HFFc6 (cell line): ENCODE measurements around the gene PDPK1. TPM values are rescaled to one million over a fixed set of nuclear protein-coding genes. Genes with fewer than 3 reads are reported as not detected.

Experiments used
- DNase-seq: peaks from one replicate; pipeline ENCODE4 v3.0.0-alpha.2; 2018
- H3K27ac Mint-ChIP-seq: 2 replicates; pipeline ENCODE4 v1.8.0; 2020; ENCODE audit warnings: mild to moderate bottlenecking, mixed read lengths
- H3K27me3 Mint-ChIP-seq: 2 replicates; pipeline ENCODE4 v1.8.0; 2021; ENCODE audit warnings: mild to moderate bottlenecking, moderate library complexity, mixed read lengths; ENCODE audit not compliant: insufficient read depth
- H3K36me3 Mint-ChIP-seq: 2 replicates; pipeline ENCODE4 v1.8.0; 2021; ENCODE audit warnings: low read depth, mixed read lengths
- H3K4me1 Mint-ChIP-seq: 2 replicates; pipeline ENCODE4 v1.8.0; 2020; ENCODE audit warnings: low read depth, mixed read lengths
- H3K4me3 Mint-ChIP-seq: 2 replicates; pipeline ENCODE4 v1.8.0; 2020; ENCODE audit warnings: mild to moderate bottlenecking, moderate library complexity, mixed read lengths
- H3K9me3 Mint-ChIP-seq: 2 replicates; pipeline ENCODE4 v1.8.0; 2020; ENCODE audit warnings: mild to moderate bottlenecking, mixed read lengths
- CTCF ChIP-seq: fragments of 200-600 bp; sonication (generic); IDR thresholded peaks from 2 replicates; pipeline ENCODE4 v1.5.0; 2021; ENCODE audit warnings: antibody characterized with exemption, mild to moderate bottlenecking
- total RNA-seq, 6 experiments: library from RNA; stranded (reverse); fragmentation: NEBNext Ultra II Directional; extraction: Animal tissue kit (Norgen Biotek cat#: 25700); gene quantifications; 2 replicates in 1 of 6; 3 replicates in 5 of 6; pipeline ENCODE4 v1.2.3, GENCODE V29; 2021

PDPK1 gene
- total RNA-seq, 6 experiments from 2014 or later: 34.2 to 43.8 (median 37.0) TPM

- no peak for DNase-seq
- Mint-ChIP-seq H3K4me1 (peaks cover 14% of the 10 kb centered on the region), H3K27me3 (peaks cover 16% of the 10 kb centered on the region), H3K36me3 (peaks cover 27% of the 10 kb centered on the region), H3K9me3 (no peaks in the 10 kb centered on the region), H3K27ac (no peak overlapping the region), H3K4me3 (no peak overlapping the region)
- no peak for TF ChIP-seq CTCF
Measured at GRCh38 chr16:2524339-2524938, 13.4 kb upstream of the PDPK1 start.

GRCh38 chr16:2526135-2526534 lies 11.7 kb upstream of the PDPK1 start:
- no peak overlapping the region for H3K27ac Mint-ChIP-seq
- H3K27me3 Mint-ChIP-seq: peaks cover 7% of the 10 kb centered on the region
- no peak overlapping the region for H3K4me3 Mint-ChIP-seq
- no peak for TF ChIP-seq CTCF
- H3K4me1 Mint-ChIP-seq: peaks cover 14% of the 10 kb centered on the region
- H3K36me3 Mint-ChIP-seq: peaks cover 17% of the 10 kb centered on the region
- H3K9me3 Mint-ChIP-seq: no peaks in the 10 kb centered on the region
- no peak for DNase-seq

- Mint-ChIP-seq H3K36me3 (peaks cover 16% of the 10 kb centered on the region), H3K27ac (no peak overlapping the region), H3K4me1 (peaks cover 15% of the 10 kb centered on the region), H3K9me3 (no peaks in the 10 kb centered on the region), H3K27me3 (no peaks in the 10 kb centered on the region; the same call in 1 of the 2 replicates), H3K4me3 (no peak overlapping the region)
- no peak for DNase-seq
- no peak for TF ChIP-seq CTCF
Measured at GRCh38 chr16:2527071-2527783, 10.6 kb upstream of the PDPK1 start.

- no peak for TF ChIP-seq CTCF
- Mint-ChIP-seq H3K9me3 (no peaks in the 10 kb centered on the region), H3K27me3 (no peaks in the 10 kb centered on the region; the same call in 1 of the 2 replicates), H3K27ac (no peak overlapping the region), H3K36me3 (peaks cover 16% of the 10 kb centered on the region), H3K4me3 (no peak overlapping the region), H3K4me1 (peaks cover 20% of the 10 kb centered on the region)
- DNase-seq: no peak
Measured at GRCh38 chr16:2527784-2528100, 10.1 kb upstream of the PDPK1 start.

- Mint-ChIP-seq H3K36me3 (peaks cover 16% of the 10 kb centered on the region), H3K4me1 (peaks cover 23% of the 10 kb centered on the region), H3K27me3 (no peaks in the 10 kb centered on the region; the same call in 1 of the 2 replicates), H3K9me3 (no peaks in the 10 kb centered on the region), H3K4me3 (no peak overlapping the region), H3K27ac (no peak overlapping the region)
- no peak for DNase-seq
- TF ChIP-seq CTCF: no peak
Measured at GRCh38 chr16:2528161-2529060, 9.4 kb upstream of the PDPK1 start.
